ENCODE data around the gene ZNF70. TPM values are rescaled to one million over a fixed set of nuclear protein-coding genes. Genes with fewer than 3 reads are reported as not detected.
A peak's percentile ranks its signal among the peaks of the same experiment; 100 is the strongest.

Gene ZNF70
- total and polyA plus RNA-seq, 2 of the 13 experiments (the other 11 are each of a cell fraction or from before 2014, with no cell fraction given): 0.62 to 3.6 TPM

DNA sequence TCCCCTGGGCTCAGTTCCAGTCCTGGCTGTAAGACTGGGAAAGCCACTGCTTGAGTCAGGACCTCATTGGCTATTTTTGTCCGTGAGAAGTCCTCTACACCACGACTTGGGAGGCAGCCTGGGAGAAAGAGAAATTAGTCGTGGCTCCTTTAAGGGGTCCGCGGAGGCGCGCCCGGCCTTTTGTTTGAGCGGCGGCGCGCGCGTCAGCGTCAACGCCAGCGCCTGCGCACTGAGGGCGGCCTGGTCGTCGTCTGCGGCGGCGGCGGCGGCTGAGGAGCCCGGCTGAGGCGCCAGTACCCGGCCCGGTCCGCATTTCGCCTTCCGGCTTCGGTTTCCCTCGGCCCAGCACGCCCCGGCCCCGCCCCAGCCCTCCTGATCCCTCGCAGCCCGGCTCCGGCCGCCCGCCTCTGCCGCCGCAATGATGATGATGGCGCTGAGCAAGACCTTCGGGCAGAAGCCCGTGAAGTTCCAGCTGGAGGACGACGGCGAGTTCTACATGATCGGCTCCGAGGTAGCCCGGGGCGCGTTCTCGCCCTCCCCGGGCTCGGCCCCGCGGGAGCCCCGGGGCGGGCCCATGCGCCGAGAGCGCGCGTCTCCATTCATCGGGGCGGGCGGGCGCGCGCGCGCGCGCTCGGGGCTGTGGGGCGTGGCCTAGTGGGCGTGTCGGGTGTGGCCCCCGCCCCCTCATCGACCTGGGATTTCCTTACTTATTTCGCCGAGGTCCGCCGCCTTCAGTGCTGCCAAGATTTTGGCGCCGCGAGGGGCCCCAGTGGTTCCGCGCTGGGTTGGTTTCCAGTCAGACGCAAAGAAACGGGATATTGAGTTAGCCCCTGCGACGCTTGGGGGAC, 36.1 kb upstream of the ZNF70 start, which contains the start of gene SMARCB1 (continued):
- TF ChIP-seq, protein P1, sequence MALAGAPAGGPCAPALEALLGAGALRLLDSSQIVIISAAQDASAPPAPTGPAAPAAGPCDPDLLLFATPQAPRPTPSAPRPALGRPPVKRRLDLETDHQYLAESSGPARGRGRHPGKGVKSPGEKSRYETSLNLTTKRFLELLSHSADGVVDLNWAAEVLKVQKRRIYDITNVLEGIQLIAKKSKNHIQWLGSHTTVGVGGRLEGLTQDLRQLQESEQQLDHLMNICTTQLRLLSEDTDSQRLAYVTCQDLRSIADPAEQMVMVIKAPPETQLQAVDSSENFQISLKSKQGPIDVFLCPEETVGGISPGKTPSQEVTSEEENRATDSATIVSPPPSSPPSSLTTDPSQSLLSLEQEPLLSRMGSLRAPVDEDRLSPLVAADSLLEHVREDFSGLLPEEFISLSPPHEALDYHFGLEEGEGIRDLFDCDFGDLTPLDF (CRISPR knock-in tag; IDR thresholded peaks at IDR 0.05): 0 out of 2 replicates have a peak, but pooled peaks have one; percentile 9
- no peak for TF ChIP-seq PRPF4 (IDR thresholded peaks at IDR 0.05; ENCODE audit: low read depth, low read length, poor library complexity, severe bottlenecking)
- no peak for TF ChIP-seq SSRP1 (CRISPR knock-in tag; IDR thresholded peaks at IDR 0.05)
- TF ChIP-seq, protein P2, sequence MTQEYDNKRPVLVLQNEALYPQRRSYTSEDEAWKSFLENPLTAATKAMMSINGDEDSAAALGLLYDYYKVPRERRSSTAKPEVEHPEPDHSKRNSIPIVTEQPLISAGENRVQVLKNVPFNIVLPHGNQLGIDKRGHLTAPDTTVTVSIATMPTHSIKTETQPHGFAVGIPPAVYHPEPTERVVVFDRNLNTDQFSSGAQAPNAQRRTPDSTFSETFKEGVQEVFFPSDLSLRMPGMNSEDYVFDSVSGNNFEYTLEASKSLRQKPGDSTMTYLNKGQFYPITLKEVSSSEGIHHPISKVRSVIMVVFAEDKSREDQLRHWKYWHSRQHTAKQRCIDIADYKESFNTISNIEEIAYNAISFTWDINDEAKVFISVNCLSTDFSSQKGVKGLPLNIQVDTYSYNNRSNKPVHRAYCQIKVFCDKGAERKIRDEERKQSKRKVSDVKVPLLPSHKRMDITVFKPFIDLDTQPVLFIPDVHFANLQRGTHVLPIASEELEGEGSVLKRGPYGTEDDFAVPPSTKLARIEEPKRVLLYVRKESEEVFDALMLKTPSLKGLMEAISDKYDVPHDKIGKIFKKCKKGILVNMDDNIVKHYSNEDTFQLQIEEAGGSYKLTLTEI (CRISPR knock-in tag; conservative IDR thresholded peaks at IDR 0.05): no peak
- TF ChIP-seq ZNF484 (CRISPR knock-in tag; IDR thresholded peaks at IDR 0.05; ENCODE audit: borderline replicate concordance, low read depth): no peak
- no peak for TF ChIP-seq HMGA1 (CRISPR knock-in tag; conservative IDR thresholded peaks at IDR 0.05)
- TF ChIP-seq HNF4A (CRISPR knock-in tag; IDR thresholded peaks at IDR 0.05): no peak
- TF ChIP-seq RFXANK (CRISPR knock-in tag; IDR thresholded peaks at IDR 0.05): no peak
- TF ChIP-seq TRIM24 (CRISPR knock-in tag; IDR thresholded peaks at IDR 0.05): no peak
- TF ChIP-seq RORA (CRISPR knock-in tag; IDR thresholded peaks at IDR 0.05): no peak
- no peak for TF ChIP-seq NFE2L1 (CRISPR knock-in tag; IDR thresholded peaks at IDR 0.05; ENCODE audit: borderline replicate concordance)
- TF ChIP-seq KLF12 (CRISPR knock-in tag; IDR thresholded peaks at IDR 0.05; ENCODE audit: borderline replicate concordance): no peak
- TF ChIP-seq, protein P3, sequence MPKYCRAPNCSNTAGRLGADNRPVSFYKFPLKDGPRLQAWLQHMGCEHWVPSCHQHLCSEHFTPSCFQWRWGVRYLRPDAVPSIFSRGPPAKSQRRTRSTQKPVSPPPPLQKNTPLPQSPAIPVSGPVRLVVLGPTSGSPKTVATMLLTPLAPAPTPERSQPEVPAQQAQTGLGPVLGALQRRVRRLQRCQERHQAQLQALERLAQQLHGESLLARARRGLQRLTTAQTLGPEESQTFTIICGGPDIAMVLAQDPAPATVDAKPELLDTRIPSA (CRISPR knock-in tag; IDR thresholded peaks at IDR 0.05; ENCODE audit: borderline replicate concordance): no peak
- TF ChIP-seq, protein P4, sequence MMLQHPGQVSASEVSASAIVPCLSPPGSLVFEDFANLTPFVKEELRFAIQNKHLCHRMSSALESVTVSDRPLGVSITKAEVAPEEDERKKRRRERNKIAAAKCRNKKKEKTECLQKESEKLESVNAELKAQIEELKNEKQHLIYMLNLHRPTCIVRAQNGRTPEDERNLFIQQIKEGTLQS (CRISPR knock-in tag; IDR thresholded peaks at IDR 0.05): 0 out of 2 replicates have a peak, but pooled peaks have one; percentile 10
- peak; percentile 96 for TF ChIP-seq RBFOX2 (IDR thresholded peaks at IDR 0.05; ENCODE audit: low read depth, low read length)
- TF ChIP-seq ZFYVE20 (CRISPR knock-in tag; IDR thresholded peaks at IDR 0.05; ENCODE audit: borderline replicate concordance, low read depth): no peak
- peak; percentile 31; the same call in 1 of the 2 replicates for TF ChIP-seq ZFP82 (CRISPR knock-in tag; IDR thresholded peaks at IDR 0.05; ENCODE audit: borderline replicate concordance)
- no peak for TF ChIP-seq ZNF354B (CRISPR knock-in tag; IDR thresholded peaks at IDR 0.05)
- no peak for TF ChIP-seq SNRNP70 (IDR thresholded peaks at IDR 0.05; ENCODE audit: low read depth, low read length)
- TF ChIP-seq, protein P5, sequence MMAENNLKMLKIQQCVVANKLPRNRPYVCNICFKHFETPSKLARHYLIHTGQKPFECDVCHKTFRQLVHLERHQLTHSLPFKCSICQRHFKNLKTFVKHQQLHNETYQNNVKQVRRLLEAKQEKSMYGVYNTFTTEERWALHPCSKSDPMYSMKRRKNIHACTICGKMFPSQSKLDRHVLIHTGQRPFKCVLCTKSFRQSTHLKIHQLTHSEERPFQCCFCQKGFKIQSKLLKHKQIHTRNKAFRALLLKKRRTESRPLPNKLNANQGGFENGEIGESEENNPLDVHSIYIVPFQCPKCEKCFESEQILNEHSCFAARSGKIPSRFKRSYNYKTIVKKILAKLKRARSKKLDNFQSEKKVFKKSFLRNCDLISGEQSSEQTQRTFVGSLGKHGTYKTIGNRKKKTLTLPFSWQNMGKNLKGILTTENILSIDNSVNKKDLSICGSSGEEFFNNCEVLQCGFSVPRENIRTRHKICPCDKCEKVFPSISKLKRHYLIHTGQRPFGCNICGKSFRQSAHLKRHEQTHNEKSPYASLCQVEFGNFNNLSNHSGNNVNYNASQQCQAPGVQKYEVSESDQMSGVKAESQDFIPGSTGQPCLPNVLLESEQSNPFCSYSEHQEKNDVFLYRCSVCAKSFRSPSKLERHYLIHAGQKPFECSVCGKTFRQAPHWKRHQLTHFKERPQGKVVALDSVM (CRISPR knock-in tag; IDR thresholded peaks at IDR 0.05): no peak; the same call in 1 of the 2 replicates
- TF ChIP-seq AGO1 (IDR thresholded peaks at IDR 0.05; ENCODE audit: low read depth, low read length, poor library complexity, severe bottlenecking): peak; percentile 61
- TF ChIP-seq, protein P6, sequence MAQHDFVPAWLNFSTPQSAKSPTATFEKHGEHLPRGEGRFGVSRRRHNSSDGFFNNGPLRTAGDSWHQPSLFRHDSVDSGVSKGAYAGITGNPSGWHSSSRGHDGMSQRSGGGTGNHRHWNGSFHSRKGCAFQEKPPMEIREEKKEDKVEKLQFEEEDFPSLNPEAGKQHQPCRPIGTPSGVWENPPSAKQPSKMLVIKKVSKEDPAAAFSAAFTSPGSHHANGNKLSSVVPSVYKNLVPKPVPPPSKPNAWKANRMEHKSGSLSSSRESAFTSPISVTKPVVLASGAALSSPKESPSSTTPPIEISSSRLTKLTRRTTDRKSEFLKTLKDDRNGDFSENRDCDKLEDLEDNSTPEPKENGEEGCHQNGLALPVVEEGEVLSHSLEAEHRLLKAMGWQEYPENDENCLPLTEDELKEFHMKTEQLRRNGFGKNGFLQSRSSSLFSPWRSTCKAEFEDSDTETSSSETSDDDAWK (CRISPR knock-in tag; IDR thresholded peaks at IDR 0.05): no peak
